Measurements from ENCODE around the gene CDC20.

DNA sequence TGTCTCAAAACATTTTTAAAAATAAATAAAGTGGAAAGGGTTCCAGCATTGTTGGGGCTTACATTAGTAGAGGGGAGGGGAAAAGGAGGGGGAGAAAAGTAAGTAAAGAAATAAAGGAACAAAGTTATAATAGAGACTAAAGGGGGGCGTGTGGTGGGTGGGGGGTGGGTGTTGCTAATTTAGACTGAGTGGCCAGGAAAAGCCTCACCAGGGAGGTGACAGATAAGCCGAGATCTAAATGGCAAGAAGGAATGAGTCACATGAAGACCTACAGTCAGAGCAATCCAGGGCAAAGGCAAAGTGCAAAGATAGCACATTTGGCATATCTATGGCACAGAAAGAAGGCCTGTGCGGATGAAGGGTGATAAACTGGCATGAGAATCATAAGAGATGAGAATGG, 13.7 kb upstream of the CDC20 start:
- TF ChIP-seq, protein P1, sequence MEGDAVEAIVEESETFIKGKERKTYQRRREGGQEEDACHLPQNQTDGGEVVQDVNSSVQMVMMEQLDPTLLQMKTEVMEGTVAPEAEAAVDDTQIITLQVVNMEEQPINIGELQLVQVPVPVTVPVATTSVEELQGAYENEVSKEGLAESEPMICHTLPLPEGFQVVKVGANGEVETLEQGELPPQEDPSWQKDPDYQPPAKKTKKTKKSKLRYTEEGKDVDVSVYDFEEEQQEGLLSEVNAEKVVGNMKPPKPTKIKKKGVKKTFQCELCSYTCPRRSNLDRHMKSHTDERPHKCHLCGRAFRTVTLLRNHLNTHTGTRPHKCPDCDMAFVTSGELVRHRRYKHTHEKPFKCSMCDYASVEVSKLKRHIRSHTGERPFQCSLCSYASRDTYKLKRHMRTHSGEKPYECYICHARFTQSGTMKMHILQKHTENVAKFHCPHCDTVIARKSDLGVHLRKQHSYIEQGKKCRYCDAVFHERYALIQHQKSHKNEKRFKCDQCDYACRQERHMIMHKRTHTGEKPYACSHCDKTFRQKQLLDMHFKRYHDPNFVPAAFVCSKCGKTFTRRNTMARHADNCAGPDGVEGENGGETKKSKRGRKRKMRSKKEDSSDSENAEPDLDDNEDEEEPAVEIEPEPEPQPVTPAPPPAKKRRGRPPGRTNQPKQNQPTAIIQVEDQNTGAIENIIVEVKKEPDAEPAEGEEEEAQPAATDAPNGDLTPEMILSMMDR (IDR thresholded peaks at IDR 0.05): no peak
- TF ChIP-seq POLR2A (IDR thresholded peaks at IDR 0.05): no peak

Data from adrenal gland (tissue), 5 donors.